Esophagus squamous epithelium (tissue), 5 donors: Measurements from ENCODE around the gene SOS1. TPM values are rescaled to one million over a fixed set of nuclear protein-coding genes. Genes with fewer than 3 reads are reported as not detected.
"Not testable (repeated sequence)": the region's sequence is repeated elsewhere in the genome, so short reads cannot be mapped to it uniquely, and the experiment has no call there.

ENCODE experiments used
- DNase-seq: peaks from one replicate; lab custom pipeline; 2025; lab: John Stamatoyannopoulos, UW
- H3K27ac ChIP-seq, 4 donors: fragments of 200-600 bp; sonication (generic); one replicate each; pipeline ENCODE4 v1.5.1; 2016 to 2019; ENCODE audit warnings: mild to moderate bottlenecking in 1 of 4
- H3K27me3 ChIP-seq, 4 donors: fragments of 200-600 bp; sonication (generic); 1 replicate in 3 of 4; 2 replicates in 1 of 4; pipeline versions ENCODE4 v1.5.1 to v1.6.0; 2017 to 2021; ENCODE audit warnings: antibody characterized with exemption in 1 of 4
- H3K36me3 ChIP-seq, 3 donors: fragments of 200-600 bp; sonication (generic); one replicate each; pipeline ENCODE4 v1.5.1; 2016 to 2019
- H3K4me1 ChIP-seq, 3 donors: fragments of 200-600 bp; sonication (generic); one replicate each; pipeline ENCODE4 v1.5.1; 2017 to 2019
- H3K4me3 ChIP-seq, 4 donors: fragments of 200-600 bp; sonication (generic); 1 replicate in 3 of 4; 2 replicates in 1 of 4; pipeline ENCODE4 v1.5.1; 2016 to 2019; ENCODE audit warnings: mild to moderate bottlenecking in 2 of 4, moderate library complexity in 1 of 4
- H3K9me3 ChIP-seq, 3 donors: fragments of 200-600 bp; sonication (generic); one replicate each; pipeline ENCODE4 v1.5.1; 2016 to 2019
- CTCF ChIP-seq, 6 experiments: fragments of 450-650 bp in 4 of 6; fragments of 200-600 bp in 2 of 6; sonication (generic) in 2 of 6; IDR thresholded peaks; one replicate each; pipeline ENCODE4 v1.5.1; 2016 to 2019; ENCODE audit warnings: antibody characterized with exemption in 6 of 6, mild to moderate bottlenecking in 4 of 6, moderate library complexity in 4 of 6
- POLR2A ChIP-seq, 4 donors: fragments of 450-650 bp; IDR thresholded peaks; one replicate each; pipeline ENCODE4 v1.6.1; 2017; ENCODE audit warnings: antibody characterized with exemption in 4 of 4, mild to moderate bottlenecking in 4 of 4, moderate library complexity in 3 of 4
- WGBS, 2 donors: methylation state at CpG; one replicate each; pipeline ENCODE4 v1.1.5; 2018; 5-methylcytosine and 5-hydroxymethylcytosine counted together
- intact Hi-C: fragments of 100-400 bp; cut with DNase I; formaldehyde crosslinking; loops from one replicate; pipeline ENCODE4 v1.15.0; 2022
- total RNA-seq, 4 donors: library from RNA; depleted of rRNA; stranded (reverse); fragments of >200 nt; gene quantifications; one replicate each; pipeline ENCODE4 v1.1.0, GENCODE V29; 2016
- donor health status: DM: yes; HTN: yes; CAD: no.

The SOS1 gene
- total RNA-seq, 4 donors from 2014 or later, result 15.1 to 48.2 (median 27.8) TPM

DNA sequence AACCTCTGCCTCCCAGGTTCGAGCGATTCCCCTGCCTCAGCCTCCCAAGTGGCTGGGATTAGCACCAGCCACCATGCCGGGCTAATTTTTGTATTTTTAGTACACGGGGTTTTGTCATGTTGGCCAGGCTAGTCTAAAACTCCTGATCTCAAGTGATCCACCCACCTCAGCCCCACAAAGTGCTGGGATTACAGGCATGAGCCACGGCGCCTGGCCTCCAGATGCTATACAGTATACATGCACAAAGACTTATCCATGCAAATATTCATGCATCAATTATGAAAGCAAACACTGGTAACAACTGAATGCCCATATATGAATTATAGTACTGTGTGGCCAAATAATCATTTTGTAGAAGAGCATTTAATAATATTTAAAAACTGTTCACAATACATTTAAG is 36.0 kb upstream of the SOS1 start:
- no peak overlapping the region for H3K27ac ChIP-seq
- 77 to 86% methylated on average over 6 of the region's 6 CpGs for WGBS, 2 donors
- H3K36me3 ChIP-seq, result no peaks in the 10 kb centered on the region
- H3K27me3 ChIP-seq, result no peaks in the 10 kb centered on the region
- DNase-seq, result no peak
- TF ChIP-seq CTCF (IDR thresholded peaks at IDR 0.05), result no peak
- TF ChIP-seq POLR2A (IDR thresholded peaks at IDR 0.05), result no peak
- H3K9me3 ChIP-seq, result no peaks in the 10 kb centered on the region
- peaks cover 0 to 15% (median 4%) of the 10 kb centered on the region in 3 donors for H3K4me1 ChIP-seq
- no peak overlapping the region for H3K4me3 ChIP-seq
- intact Hi-C loops, result no loop called here

GRCh38 chr2:39156107-39156506 is 35.3 kb upstream of the SOS1 start:
- Histone ChIP-seq H3K9me3 (no peaks in the 10 kb centered on the region), H3K27ac (no peak overlapping the region), H3K36me3 (no peaks in the 10 kb centered on the region), H3K4me3 (no peak overlapping the region), H3K27me3 (no peaks in the 10 kb centered on the region), H3K4me1 (peaks cover 0 to 7% (median 0%) of the 10 kb centered on the region in 3 donors)
- TF ChIP-seq POLR2A (IDR thresholded peaks at IDR 0.05) (no peak), CTCF (IDR thresholded peaks at IDR 0.05) (no peak)
- DNase-seq, result no peak
- intact Hi-C loops, result no loop called here

- H3K36me3 ChIP-seq, intact Hi-C loops, H3K27me3 ChIP-seq, H3K4me1 ChIP-seq, DNase-seq, H3K9me3 ChIP-seq, H3K27ac ChIP-seq, H3K4me3 ChIP-seq: not testable (repeated sequence)
- WGBS, 2 donors, result 96 to 98% methylated on average over 4 of the region's 4 CpGs
Observed at GRCh38 chr2:39155573-39155972, 34.7 kb upstream of the SOS1 start.

DNA sequence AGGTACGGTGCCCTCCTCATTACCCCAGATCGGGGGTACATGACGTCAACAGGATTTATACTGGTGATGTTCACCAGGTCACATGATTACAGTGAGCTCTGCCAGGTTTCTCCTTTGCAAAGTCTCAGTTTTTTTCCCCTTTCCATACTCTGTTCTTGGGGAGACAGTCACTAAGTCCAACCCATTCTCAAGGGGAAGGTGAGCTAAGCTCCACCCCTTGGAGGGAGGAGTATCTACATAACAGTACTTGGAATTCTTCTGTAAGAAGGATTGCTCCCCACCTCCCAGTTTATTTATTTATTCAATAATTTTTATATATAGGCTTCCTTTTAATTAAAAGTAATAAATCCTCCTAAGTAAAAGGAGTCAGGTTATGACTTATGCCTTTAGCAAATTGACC is 34.1 kb upstream of the SOS1 start:
- TF ChIP-seq CTCF (IDR thresholded peaks at IDR 0.05) (no peak), POLR2A (IDR thresholded peaks at IDR 0.05) (no peak)
- H3K27ac ChIP-seq, result no peak overlapping the region
- no peaks in the 10 kb centered on the region for H3K9me3 ChIP-seq
- no peaks in the 10 kb centered on the region for H3K27me3 ChIP-seq
- H3K4me3 ChIP-seq, result no peak overlapping the region
- H3K36me3 ChIP-seq, result no peaks in the 10 kb centered on the region
- no peaks in the 10 kb centered on the region for H3K4me1 ChIP-seq
- 85 to 90% methylated on average over 3 of the region's 3 CpGs for WGBS, 2 donors
- DNase-seq, result no peak
- intact Hi-C loops, result no loop called here

DNA sequence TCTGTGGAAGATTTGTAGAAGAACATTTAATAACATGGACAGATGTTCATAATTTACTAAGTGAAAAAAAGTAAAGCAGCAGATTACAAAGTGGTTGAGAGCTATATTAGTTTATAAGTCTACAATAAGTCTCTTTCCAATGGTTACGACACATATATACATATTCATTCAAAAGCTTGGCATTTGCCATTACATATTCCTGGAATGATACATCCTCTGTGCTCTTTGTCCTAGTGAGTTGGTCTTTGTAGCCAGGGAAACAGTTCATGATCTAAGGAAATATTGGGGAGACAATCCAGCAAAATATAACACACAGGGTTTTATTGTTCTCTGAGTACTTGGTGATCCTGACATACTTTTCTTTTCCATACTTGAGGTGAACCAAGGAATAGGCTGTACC is 32.5 kb upstream of the SOS1 start:
- no peaks in the 10 kb centered on the region for H3K9me3 ChIP-seq
- no peak for DNase-seq
- H3K36me3 ChIP-seq, result no peaks in the 10 kb centered on the region
- intact Hi-C loops, result no loop called here
- no peaks in the 10 kb centered on the region for H3K4me1 ChIP-seq
- no peaks in the 10 kb centered on the region for H3K27me3 ChIP-seq
- H3K27ac ChIP-seq, result no peak overlapping the region
- no peak for TF ChIP-seq CTCF (IDR thresholded peaks at IDR 0.05)
- no peak for TF ChIP-seq POLR2A (IDR thresholded peaks at IDR 0.05)
- 76 to 87% methylated on average over 1 of the region's 1 CpG for WGBS, 2 donors
- H3K4me3 ChIP-seq, result no peak overlapping the region

- Histone ChIP-seq H3K4me1 (no peaks in the 10 kb centered on the region), H3K36me3 (no peaks in the 10 kb centered on the region), H3K4me3 (no peak overlapping the region), H3K27me3 (no peaks in the 10 kb centered on the region), H3K27ac (no peak overlapping the region), H3K9me3 (no peaks in the 10 kb centered on the region)
- intact Hi-C loops, result no loop called here
- 63 to 78% methylated on average over 2 of the region's 2 CpGs for WGBS, 2 donors
- no peak for DNase-seq
- TF ChIP-seq POLR2A (IDR thresholded peaks at IDR 0.05) (no peak), CTCF (IDR thresholded peaks at IDR 0.05) (no peak)
Observed at GRCh38 chr2:39152504-39152903, 31.7 kb upstream of the SOS1 start.
